Measurements from ENCODE around the gene C2CD3.
A peak's percentile ranks its signal among the peaks of the same experiment; 100 is the strongest.

Gene C2CD3

GRCh38 chr11:74057249-74058151, 113.3 kb downstream of the C2CD3 start:
- no peak for DNase-seq

GRCh38 chr11:74055938-74056337, 114.9 kb downstream of the C2CD3 start:
- no peak for DNase-seq

GRCh38 chr11:74050465-74050864, 120.3 kb downstream of the C2CD3 start:
- DNase-seq, result no peak

GRCh38 chr11:74048993-74049392, 121.8 kb downstream of the C2CD3 start:
- DNase-seq, result no peak

- DNase-seq, result no peak
Observed at GRCh38 chr11:74044538-74044937, 126.3 kb downstream of the C2CD3 start.

- DNase-seq, result no peak
Observed at GRCh38 chr11:74043450-74043849, 127.4 kb downstream of the C2CD3 start.

- DNase-seq, result no peak
Observed at GRCh38 chr11:74037309-74037708, 133.5 kb downstream of the C2CD3 start.

GRCh38 chr11:74035264-74035663, 135.5 kb downstream of the C2CD3 start:
- no peak for DNase-seq

GRCh38 chr11:74033046-74033445, 137.8 kb downstream of the C2CD3 start:
- no peak for DNase-seq

GRCh38 chr11:74030723-74031676, 139.8 kb downstream of the C2CD3 start:
- DNase-seq, result no peak

GRCh38 chr11:74025467-74026166, 145.2 kb downstream of the C2CD3 start:
- DNase-seq, result peak; percentile 45

GRCh38 chr11:74024261-74025029, 146.4 kb downstream of the C2CD3 start:
- peak; percentile 82 for DNase-seq

- no peak for DNase-seq
Observed at GRCh38 chr11:74023276-74023675, 147.5 kb downstream of the C2CD3 start.

GRCh38 chr11:74022546-74022945, 148.3 kb downstream of the C2CD3 start:
- no peak for DNase-seq

- DNase-seq, result no peak
Observed at GRCh38 chr11:74021998-74022397, 148.8 kb downstream of the C2CD3 start.

GRCh38 chr11:74020539-74020938, 150.3 kb downstream of the C2CD3 start:
- DNase-seq, result no peak

- DNase-seq, result peak; percentile 84
Observed at GRCh38 chr11:74019860-74020259, 150.9 kb downstream of the C2CD3 start.

- DNase-seq, result peak; percentile 35
Observed at GRCh38 chr11:74019104-74019738, 151.6 kb downstream of the C2CD3 start.

- DNase-seq, result no peak
Observed at GRCh38 chr11:74018331-74019005, 152.3 kb downstream of the C2CD3 start.

- no peak for DNase-seq
Observed at GRCh38 chr11:74017631-74018030, 153.2 kb downstream of the C2CD3 start.

Data from stimulated activated CD8-positive, alpha-beta memory T cell treated with anti-CD3 and anti-CD28 coated beads, Interleukin-4, amount 100 ng/mL, for 48 hours (primary cell).